Ovary (tissue), 3 donors: ENCODE data around the gene SEC31B.

Experiments
- CTCF ChIP-seq, 3 donors: fragments of 450-650 bp in 2 of 3; fragments of 200-600 bp in 1 of 3; IDR thresholded peaks; one replicate each; pipeline versions ENCODE4 v1.5.1 to v1.8.0; 2016 to 2022; ENCODE audit warnings: antibody characterized with exemption in 3 of 3, mild to moderate bottlenecking in 1 of 3
- POLR2A ChIP-seq: fragments of 450-650 bp; IDR thresholded peaks from one replicate; pipeline ENCODE4 v1.6.1; 2017; ENCODE audit warnings: antibody characterized with exemption, mild to moderate bottlenecking, moderate library complexity
- donor health status: DM: no; HTN: no; CAD: no.

- TF ChIP-seq CTCF (IDR thresholded peaks at IDR 0.05) (no peak), POLR2A (no peak)
Observed at GRCh38 chr10:100522107-100522801, 2.6 kb upstream of the SEC31B start.
